ENCODE data around the gene PIK3R6.

Gene PIK3R6

DNA sequence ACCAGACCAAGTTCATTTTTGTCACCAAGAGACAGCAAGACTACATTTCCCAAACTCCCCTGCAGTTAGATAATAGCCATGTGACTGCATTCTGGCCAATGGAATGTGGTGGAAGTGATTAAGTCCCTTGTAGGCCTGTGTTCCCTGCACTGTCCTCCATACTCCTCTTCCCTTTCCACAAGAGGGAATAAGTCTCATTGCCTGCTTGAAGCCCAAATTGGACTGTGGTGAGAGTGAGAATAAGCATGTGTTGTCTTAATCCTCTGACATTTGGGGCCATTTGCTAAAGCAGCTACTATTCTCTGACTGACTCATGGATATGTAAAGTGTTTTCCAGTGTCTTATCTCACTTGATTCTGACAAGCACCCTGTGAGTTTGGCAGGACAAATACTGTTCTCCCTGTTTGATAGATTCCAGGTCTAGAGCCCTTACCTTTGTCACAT lies 20.7 kb downstream of the PIK3R6 start:
- DNase-seq, result no peak

- DNase-seq, result no peak
Measured at GRCh38 chr17:8844229-8845218, 22.9 kb downstream of the PIK3R6 start.

GRCh38 chr17:8843344-8843743 lies 24.1 kb downstream of the PIK3R6 start:
- DNase-seq, result no peak

DNA sequence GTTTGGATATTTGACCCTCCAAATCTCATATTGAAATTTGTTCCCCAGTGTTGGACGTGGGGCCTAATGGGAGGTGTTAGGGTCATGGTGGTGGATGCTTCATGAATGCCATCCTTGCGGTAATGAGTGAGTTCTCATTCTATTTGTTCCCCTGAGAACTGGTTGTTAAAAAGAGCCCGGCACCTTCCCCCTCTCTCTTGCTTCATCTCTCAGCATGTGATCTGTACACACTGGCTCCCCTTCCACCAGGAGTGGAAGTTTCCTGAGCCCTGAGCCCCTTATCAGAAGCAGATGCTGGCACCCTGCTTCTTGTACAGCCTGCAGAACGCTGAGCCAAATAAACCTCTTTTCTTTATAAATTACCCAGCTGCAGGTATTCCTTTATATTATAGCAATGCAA lies 25.6 kb downstream of the PIK3R6 start:
- no peak for DNase-seq

DNA sequence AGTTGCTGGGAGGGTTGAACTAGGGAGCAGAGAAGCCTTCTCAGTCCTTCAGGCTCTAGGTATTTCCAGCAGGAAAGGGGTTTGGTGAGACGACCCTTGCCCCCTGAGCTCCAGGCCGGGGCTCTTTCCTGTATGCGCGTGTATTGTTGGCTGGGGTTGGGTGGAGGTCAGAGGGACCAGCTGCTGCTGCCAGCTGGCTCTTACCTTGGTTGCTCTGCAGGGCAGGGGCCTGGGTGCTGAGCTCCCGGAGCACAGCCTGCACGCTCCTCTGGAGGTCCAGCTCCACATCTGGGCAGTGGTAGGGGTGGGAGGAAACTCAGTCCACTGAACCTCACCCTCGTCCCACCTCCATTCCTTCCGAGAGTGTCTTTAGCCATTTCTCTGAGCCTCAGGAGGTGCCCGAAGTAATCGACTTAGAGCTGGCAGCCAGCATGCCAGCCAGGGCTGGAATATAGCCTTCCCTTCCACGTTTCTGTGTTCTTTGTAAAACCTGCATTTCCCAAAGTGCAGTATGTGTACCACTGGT lies 28.0 kb downstream of the PIK3R6 start:
- DNase-seq, result no peak

GRCh38 chr17:8838551-8839095 lies 28.9 kb downstream of the PIK3R6 start:
- DNase-seq, result no peak

- DNase-seq, result no peak
Measured at GRCh38 chr17:8837563-8838075, 29.9 kb downstream of the PIK3R6 start.

DNA sequence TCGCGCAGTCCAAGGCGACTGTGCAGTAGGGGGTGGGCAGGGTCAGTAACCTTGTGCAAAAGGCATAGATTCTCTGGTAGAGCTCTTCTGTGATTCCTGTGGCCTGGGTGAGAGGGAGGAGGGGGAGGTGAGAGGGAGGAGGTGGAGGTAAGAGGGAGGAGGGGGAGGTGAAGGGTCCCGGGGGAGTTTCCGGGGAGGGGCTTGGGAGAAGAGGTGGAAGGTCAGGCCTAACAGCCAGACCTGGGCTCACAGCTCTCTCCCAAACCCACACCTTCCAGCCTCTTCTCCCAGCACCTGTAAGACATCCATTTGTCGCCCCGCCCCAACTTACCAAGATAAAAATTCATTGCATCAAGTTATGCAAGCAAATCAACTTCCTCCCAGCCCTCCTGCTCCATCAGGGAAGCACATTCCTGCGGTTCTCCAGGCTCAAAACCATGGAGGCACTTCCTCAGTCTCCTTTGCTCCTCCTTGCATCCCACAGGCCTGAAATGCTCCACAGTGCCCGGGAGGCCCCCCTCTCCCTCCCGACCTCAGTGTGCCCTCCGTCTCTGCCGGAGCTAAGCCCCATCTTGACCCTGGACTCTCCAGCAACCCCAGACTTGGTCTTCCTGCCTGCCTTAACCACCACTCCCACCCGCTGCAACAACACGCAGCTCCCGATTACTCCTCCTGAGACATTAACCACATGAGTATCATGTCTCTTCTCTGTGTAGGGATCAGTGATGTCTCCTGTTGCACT lies 30.5 kb downstream of the PIK3R6 start:
- no peak for DNase-seq

GRCh38 chr17:8835631-8836364 lies 31.7 kb downstream of the PIK3R6 start:
- DNase-seq, result no peak

DNA sequence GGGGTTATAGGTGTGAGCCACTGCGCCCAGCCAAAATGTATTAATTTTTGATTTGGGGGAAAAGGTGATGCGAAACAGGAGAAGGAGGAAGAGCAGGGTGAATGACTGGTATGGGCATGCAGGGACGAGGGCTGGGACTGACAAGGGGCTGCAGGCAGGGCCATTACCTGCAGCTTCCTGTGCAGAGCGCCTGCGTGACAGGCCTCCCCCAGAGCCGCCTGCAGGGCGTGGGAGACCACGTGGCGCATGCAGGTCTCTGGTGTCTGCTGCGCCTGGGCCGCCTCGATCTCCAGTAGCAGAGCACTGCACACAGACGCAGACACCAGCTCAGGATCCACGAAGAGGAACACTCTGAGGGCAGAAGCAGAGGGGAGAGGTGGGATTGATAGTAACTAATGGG lies 32.4 kb downstream of the PIK3R6 start:
- no peak for DNase-seq

GRCh38 chr17:8832711-8833352 lies 34.6 kb downstream of the PIK3R6 start:
- no peak for DNase-seq

DNA sequence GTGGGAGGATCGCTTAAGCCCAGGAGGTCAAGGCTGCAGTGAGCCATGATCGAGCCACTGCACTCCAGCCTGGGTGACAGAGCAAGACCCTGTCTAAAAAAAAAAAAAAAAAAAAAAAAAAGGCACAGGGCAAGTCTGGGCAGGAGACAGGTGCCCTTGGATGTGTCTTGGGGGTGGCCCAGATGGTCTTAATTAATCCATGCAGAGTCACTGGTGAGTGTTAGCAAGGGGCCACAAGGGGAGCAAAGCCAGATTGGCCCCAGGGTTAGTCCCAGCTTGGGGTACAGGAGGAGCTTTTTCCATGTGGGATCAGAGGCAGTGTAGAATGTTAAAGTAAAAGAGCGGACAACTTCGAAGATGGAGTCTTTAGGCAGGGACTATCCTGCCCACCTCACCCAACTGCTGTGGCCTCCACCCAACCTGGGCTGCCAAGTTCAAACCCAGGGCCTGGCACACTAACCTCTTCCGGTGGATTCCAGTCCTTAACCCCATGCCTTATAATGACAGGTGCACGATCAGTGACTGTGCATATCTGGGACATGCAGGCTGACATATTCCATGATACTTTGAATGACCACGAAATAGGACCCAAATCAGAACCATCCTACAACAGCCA lies 36.1 kb downstream of the PIK3R6 start:
- no peak for DNase-seq

GRCh38 chr17:8830141-8830540 lies 37.3 kb downstream of the PIK3R6 start:
- DNase-seq, result no peak

- no peak for DNase-seq
Measured at GRCh38 chr17:8829036-8829941, 38.2 kb downstream of the PIK3R6 start.

- no peak for DNase-seq
Measured at GRCh38 chr17:8828517-8828875, 39.0 kb downstream of the PIK3R6 start.

DNA sequence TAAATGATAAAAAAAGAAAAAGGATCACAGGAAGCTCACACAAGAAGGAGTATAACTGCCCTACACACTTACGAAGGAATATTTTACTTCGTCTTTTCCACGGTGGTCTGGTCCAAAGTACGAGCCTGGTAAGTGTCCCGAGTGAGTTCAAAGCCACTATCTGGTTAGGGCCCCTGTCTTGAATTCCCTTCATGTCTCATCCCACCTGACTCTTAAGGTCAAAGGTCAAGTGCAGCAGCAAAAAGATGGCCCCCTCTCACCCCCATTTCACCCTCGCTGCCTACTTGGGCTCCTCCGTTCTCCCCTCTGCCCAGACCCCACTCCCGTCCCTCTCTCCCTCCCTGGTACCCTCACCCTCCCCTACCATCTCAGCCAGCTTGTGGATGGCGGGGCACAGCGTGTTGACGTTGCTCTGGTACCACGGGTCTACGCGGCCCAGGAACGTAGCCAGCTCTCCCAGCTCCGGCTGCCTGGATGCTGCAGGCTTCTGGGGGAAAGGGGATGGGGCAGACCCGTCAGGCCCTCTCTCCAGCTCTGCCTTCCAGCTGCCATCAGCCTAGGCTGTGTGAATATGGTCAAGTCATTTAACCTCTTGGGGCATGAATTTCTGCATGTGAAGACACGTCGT lies 40.6 kb downstream of the PIK3R6 start:
- DNase-seq, result no peak

GRCh38 chr17:8825802-8826201 lies 41.7 kb downstream of the PIK3R6 start:
- no peak for DNase-seq

GRCh38 chr17:8823279-8823678 lies 44.2 kb downstream of the PIK3R6 start:
- DNase-seq, result no peak

GRCh38 chr17:8822401-8823035 lies 45.0 kb downstream of the PIK3R6 start:
- no peak for DNase-seq
